ENCODE data around the gene ITM2B. TPM values are rescaled to one million over a fixed set of nuclear protein-coding genes. Genes with fewer than 3 reads are reported as not detected.

ITM2B gene
- total and polyA plus RNA-seq, 4 donors, result 371 to 853 (median 469) TPM

DNA sequence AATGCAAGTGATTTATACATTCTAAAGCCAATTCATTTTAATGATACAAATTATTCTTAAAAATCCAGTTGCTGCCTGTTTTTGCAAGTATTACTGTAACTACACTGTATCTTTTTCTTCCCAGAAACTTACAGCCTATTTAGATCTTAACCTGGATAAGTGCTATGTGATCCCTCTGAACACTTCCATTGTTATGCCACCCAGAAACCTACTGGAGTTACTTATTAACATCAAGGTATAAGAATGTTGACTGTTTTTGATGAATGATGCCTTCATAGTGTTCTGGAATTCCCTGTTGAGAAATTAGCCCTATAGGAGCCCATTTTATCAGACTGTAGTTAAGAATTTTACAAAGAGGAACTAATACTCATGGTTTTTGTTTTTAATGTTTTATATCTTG is 25.0 kb downstream of the ITM2B start:
- no peaks in the 10 kb centered on the region for H3K27me3 ChIP-seq (ENCODE audit: control insufficient read depth in 3 of 3, insufficient read depth in 3 of 3, low read length in 2 of 3)
- ATAC-seq (ENCODE audit: insufficient read depth, low FRiP score), result no peak
- H3K4me3 ChIP-seq, result no peak overlapping the region
- H3K27ac ChIP-seq (ENCODE audit: low read depth in 1 of 2, low read length in 1 of 2), result no peak overlapping the region
- H3K9me3 ChIP-seq (ENCODE audit: control insufficient read depth in 4 of 4, insufficient read depth in 3 of 4, low read length in 3 of 4), result no peaks in the 10 kb centered on the region
- H3K4me1 ChIP-seq (ENCODE audit: control insufficient read depth in 5 of 5, insufficient read depth in 5 of 5, low read length in 5 of 5), result peaks cover 5 to 16% (median 9%) of the 10 kb centered on the region in 5 donors
- TF ChIP-seq, protein P1, sequence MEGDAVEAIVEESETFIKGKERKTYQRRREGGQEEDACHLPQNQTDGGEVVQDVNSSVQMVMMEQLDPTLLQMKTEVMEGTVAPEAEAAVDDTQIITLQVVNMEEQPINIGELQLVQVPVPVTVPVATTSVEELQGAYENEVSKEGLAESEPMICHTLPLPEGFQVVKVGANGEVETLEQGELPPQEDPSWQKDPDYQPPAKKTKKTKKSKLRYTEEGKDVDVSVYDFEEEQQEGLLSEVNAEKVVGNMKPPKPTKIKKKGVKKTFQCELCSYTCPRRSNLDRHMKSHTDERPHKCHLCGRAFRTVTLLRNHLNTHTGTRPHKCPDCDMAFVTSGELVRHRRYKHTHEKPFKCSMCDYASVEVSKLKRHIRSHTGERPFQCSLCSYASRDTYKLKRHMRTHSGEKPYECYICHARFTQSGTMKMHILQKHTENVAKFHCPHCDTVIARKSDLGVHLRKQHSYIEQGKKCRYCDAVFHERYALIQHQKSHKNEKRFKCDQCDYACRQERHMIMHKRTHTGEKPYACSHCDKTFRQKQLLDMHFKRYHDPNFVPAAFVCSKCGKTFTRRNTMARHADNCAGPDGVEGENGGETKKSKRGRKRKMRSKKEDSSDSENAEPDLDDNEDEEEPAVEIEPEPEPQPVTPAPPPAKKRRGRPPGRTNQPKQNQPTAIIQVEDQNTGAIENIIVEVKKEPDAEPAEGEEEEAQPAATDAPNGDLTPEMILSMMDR (IDR thresholded peaks at IDR 0.05; ENCODE audit: control extremely low read depth, extremely low read depth), result no peak
- no peak overlapping the region for H3K9ac ChIP-seq (ENCODE audit: insufficient read depth in 1 of 2, low read length in 2 of 2)
- peaks cover 8 to 65% (median 40%) of the 10 kb centered on the region in 4 donors for H3K36me3 ChIP-seq (ENCODE audit: control insufficient read depth in 4 of 4, insufficient read depth in 4 of 4, low read length in 4 of 4)
- DNase-seq, result no peak

DNA sequence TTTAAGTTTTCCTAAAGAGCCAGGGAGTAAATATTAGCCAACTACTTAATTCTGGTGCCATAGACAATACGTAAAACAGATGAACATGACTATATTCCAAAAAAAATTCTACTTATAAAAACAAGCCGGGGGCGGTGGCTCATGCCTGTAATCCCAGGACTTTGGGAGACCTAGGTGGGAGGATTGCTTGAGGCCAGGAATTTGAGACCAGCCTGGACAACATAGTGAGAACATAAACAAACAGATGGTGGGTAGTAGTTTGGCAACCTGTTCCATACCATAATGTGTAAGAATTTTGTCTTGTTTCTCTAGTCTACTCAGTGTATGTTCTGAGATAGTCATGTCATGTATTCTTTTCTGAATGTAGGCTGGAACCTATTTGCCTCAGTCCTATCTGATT is 25.4 kb downstream of the ITM2B start:
- H3K36me3 ChIP-seq (ENCODE audit: control insufficient read depth in 4 of 4, insufficient read depth in 4 of 4, low read length in 4 of 4), result peaks cover 12 to 69% (median 41%) of the 10 kb centered on the region in 4 donors
- WGBS, 2 donors, result 92 to 95% methylated on average over 3 of the region's 3 CpGs
- ATAC-seq (ENCODE audit: insufficient read depth, low FRiP score), result no peak

DNA sequence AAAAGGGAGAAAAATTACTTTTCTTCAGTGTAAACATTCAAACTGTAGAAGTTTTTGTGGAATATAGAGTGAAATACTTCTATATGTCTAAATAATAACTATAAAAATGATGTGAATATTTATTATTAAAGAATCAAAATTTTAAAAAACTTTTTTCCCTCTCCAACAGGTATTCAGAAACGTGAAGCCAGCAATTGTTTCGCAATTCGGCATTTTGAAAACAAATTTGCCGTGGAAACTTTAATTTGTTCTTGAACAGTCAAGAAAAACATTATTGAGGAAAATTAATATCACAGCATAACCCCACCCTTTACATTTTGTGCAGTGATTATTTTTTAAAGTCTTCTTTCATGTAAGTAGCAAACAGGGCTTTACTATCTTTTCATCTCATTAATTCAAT is 28.0 kb downstream of the ITM2B start:
- 80 to 81% methylated on average over 4 of the region's 4 CpGs for WGBS, 2 donors
- DNase-seq (no peak), ATAC-seq (ENCODE audit: insufficient read depth, low FRiP score) (no peak)
- Histone ChIP-seq H3K27me3 (ENCODE audit: control insufficient read depth in 3 of 3, insufficient read depth in 3 of 3, low read length in 2 of 3) (no peaks in the 10 kb centered on the region), H3K4me3 (no peak overlapping the region), H3K36me3 (ENCODE audit: control insufficient read depth in 4 of 4, insufficient read depth in 4 of 4, low read length in 4 of 4) (peaks cover 10 to 69% (median 49%) of the 10 kb centered on the region in 4 donors), H3K9ac (ENCODE audit: insufficient read depth in 1 of 2, low read length in 2 of 2) (no peak overlapping the region), H3K9me3 (ENCODE audit: control insufficient read depth in 4 of 4, insufficient read depth in 3 of 4, low read length in 3 of 4) (no peaks in the 10 kb centered on the region), H3K27ac (ENCODE audit: low read depth in 1 of 2, low read length in 1 of 2) (no peak overlapping the region), H3K4me1 (ENCODE audit: control insufficient read depth in 5 of 5, insufficient read depth in 5 of 5, low read length in 5 of 5) (peaks cover 0 to 12% (median 0%) of the 10 kb centered on the region in 5 donors)
- TF ChIP-seq, protein P1 (IDR thresholded peaks at IDR 0.05; ENCODE audit: control extremely low read depth, extremely low read depth), result no peak

More for the DNA sequence above, 25.4 kb downstream of the ITM2B start:
- Histone ChIP-seq H3K9me3 (ENCODE audit: control insufficient read depth in 4 of 4, insufficient read depth in 3 of 4, low read length in 3 of 4) (no peaks in the 10 kb centered on the region), H3K4me1 (ENCODE audit: control insufficient read depth in 5 of 5, insufficient read depth in 5 of 5, low read length in 5 of 5) (peaks cover 7 to 19% (median 7%) of the 10 kb centered on the region in 5 donors), H3K27ac (ENCODE audit: low read depth in 1 of 2, low read length in 1 of 2) (no peak overlapping the region), H3K27me3 (ENCODE audit: control insufficient read depth in 3 of 3, insufficient read depth in 3 of 3, low read length in 2 of 3) (no peaks in the 10 kb centered on the region), H3K4me3 (no peak overlapping the region), H3K9ac (ENCODE audit: insufficient read depth in 1 of 2, low read length in 2 of 2) (no peak overlapping the region)
- TF ChIP-seq, protein P1 (IDR thresholded peaks at IDR 0.05; ENCODE audit: control extremely low read depth, extremely low read depth), result no peak
- no peak for DNase-seq

DNA sequence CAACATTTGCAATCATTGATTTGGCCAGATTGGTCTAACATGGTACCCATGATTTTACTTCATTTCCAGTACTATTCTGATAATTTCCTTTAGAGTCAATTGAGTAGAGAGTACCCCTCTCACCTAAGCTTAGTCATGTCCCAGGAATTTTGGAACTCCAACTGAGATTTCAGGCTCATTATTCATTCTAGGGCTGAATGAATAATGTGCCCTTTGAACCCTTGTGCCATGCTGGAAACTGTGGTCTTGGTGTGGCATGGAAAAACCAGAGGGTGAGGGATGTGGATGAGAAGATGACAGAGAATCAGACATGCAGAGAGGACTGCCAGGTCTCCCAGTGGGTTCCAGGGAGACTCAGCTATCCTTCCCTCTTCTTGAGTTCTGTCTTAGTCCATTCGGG is 30.2 kb downstream of the ITM2B start:
- Histone ChIP-seq H3K9me3 (ENCODE audit: control insufficient read depth in 4 of 4, insufficient read depth in 3 of 4, low read length in 3 of 4) (no peaks in the 10 kb centered on the region), H3K9ac (ENCODE audit: insufficient read depth in 1 of 2, low read length in 2 of 2) (no peak overlapping the region), H3K4me1 (ENCODE audit: control insufficient read depth in 5 of 5, insufficient read depth in 5 of 5, low read length in 5 of 5) (peaks cover 0 to 10% (median 0%) of the 10 kb centered on the region in 5 donors), H3K27me3 (ENCODE audit: control insufficient read depth in 3 of 3, insufficient read depth in 3 of 3, low read length in 2 of 3) (no peaks in the 10 kb centered on the region), H3K4me3 (no peak overlapping the region), H3K36me3 (ENCODE audit: control insufficient read depth in 4 of 4, insufficient read depth in 4 of 4, low read length in 4 of 4) (peaks cover 8 to 56% (median 39%) of the 10 kb centered on the region in 4 donors), H3K27ac (ENCODE audit: low read depth in 1 of 2, low read length in 1 of 2) (no peak overlapping the region)
- TF ChIP-seq, protein P1 (IDR thresholded peaks at IDR 0.05; ENCODE audit: control extremely low read depth, extremely low read depth), result no peak
- no peak for ATAC-seq (ENCODE audit: insufficient read depth, low FRiP score)
- no peak for DNase-seq
- 88 to 93% methylated on average over 1 of the region's 1 CpG for WGBS, 2 donors
